Erythroblast (primary cell): Measurements from ENCODE around the gene NFAT5.

Experiments
- GATA1 ChIP-seq: IDR thresholded peaks from 2 replicates; pipeline ENCODE4 v1.6.1; 2011; ENCODE audit warnings: low read depth, mild to moderate bottlenecking, control low read depth, low read length, moderate library complexity
- POLR2A ChIP-seq: IDR thresholded peaks from 2 replicates; pipeline ENCODE4 v1.6.1; 2011; ENCODE audit warnings: mild to moderate bottlenecking, low read length

DNA sequence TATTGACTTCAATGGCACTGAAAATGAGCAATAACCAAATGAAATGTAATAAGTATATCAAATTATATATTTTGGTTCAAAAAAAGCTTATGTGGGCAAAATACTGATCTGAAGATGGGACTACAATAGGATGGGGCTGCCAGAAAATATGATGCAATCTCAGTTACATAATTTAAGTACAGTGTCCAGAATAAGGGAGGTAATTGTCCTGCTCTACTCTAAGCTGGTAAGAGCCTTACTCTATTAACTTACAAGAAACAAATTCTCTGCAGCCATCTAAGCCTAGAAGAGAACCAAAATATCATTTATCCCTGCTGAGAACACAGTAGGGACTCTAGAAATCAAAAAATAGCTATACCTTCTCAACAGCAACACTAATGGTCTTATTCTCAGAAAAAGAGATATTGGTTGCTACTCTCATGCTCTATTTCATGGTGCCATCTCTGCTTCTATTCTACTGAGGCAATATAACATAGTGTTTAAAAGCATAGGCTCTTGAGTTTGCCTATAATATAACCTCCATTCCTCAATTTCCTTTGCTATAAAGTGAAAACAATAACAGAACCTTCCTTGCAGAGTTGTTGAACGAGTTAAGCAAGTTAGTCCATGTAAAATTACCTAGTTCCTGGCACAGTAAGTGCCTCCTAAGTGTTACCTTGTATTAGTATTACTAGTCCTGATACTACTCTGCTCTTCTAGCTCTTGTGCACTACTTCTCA is 140.6 kb downstream of the NFAT5 start:
- no peak for TF ChIP-seq POLR2A
- TF ChIP-seq GATA1, result no peak
